ENCODE measurements around the gene THSD4.

THSD4 gene

DNA sequence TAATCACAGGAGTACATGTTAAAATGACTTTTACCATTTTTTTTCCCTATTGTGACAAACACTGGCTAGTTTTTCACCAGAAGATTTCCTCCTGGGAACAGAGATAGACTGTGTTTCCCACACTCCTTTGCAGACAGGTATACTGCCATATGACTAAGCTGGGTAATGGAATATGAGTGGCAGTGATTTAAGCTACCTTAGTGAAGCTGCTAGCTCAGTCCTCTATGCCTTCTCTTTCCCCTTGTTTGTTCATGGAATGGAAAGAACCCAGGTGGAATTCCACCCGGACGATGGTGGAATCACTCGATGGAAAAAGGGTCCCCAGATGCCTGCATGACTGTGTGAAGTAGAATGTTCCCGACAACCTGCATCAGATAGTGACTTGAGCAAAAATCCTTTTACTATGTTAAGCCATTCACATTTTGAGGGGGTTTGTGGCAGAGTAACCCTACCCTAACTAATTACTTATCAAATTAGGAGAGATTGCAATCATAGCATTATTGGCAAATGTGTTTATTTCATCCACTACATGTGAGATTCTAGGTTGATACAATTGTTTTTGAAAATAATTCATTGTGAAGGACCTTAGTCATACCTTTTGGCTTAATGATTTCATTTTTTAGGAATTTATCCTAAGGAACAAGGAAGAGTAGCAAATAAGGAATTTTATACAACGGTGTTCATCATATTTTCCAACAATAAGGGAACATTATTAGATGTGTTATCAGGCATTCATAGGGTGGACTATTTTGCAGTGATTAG, 16.5 kb downstream of the THSD4 start:
- no peak for DNase-seq (ENCODE audit: extremely low spot score)
- POLR2A ChIA-PET, result no interaction called here
- CTCF ChIA-PET, result interaction anchor here (1.2 to 2.4 kb wide), 2 partner anchors 10 to 306 kb away, joined by 3 to 7 read pairs; no protein-coding TSS in a partner anchor

GRCh38 chr15:71133747-71134472, 18.6 kb downstream of the THSD4 start:
- DNase-seq (ENCODE audit: extremely low spot score), result no peak
- ChIA-PET CTCF (interaction anchor here (0.9 kb wide), 1 partner anchor 15 kb away, joined by 3 read pairs; no protein-coding TSS in a partner anchor), POLR2A (no interaction called here)
- no peak for TF ChIP-seq CTCF (IDR thresholded peaks at IDR 0.05; ENCODE audit: control extremely low read depth, extremely low read depth, low read depth, missing control alignments)

More for the DNA sequence above, 16.5 kb downstream of the THSD4 start:
- no peak for TF ChIP-seq CTCF (IDR thresholded peaks at IDR 0.05; ENCODE audit: control extremely low read depth, extremely low read depth, low read depth, missing control alignments)

GRCh38 chr15:71136159-71136783, 21.0 kb downstream of the THSD4 start:
- no peak for DNase-seq (ENCODE audit: extremely low spot score)
- CTCF ChIA-PET, result no interaction called here
- POLR2A ChIA-PET, result no interaction called here
- TF ChIP-seq CTCF (IDR thresholded peaks at IDR 0.05; ENCODE audit: control extremely low read depth, extremely low read depth, low read depth, missing control alignments), result no peak

- no peak for TF ChIP-seq CTCF (IDR thresholded peaks at IDR 0.05; ENCODE audit: control extremely low read depth, extremely low read depth, low read depth, missing control alignments)
- POLR2A ChIA-PET, result no interaction called here
Observed at GRCh38 chr15:71136793-71137518, 21.7 kb downstream of the THSD4 start.

GRCh38 chr15:71138473-71138872, 23.2 kb downstream of the THSD4 start:
- ChIA-PET CTCF (no interaction called here), POLR2A (no interaction called here)
- no peak for DNase-seq (ENCODE audit: extremely low spot score)
- TF ChIP-seq CTCF (IDR thresholded peaks at IDR 0.05; ENCODE audit: control extremely low read depth, extremely low read depth, low read depth, missing control alignments), result no peak

More at GRCh38 chr15:71136793-71137518, 21.7 kb downstream of the THSD4 start:
- no peak for DNase-seq (ENCODE audit: extremely low spot score)
- CTCF ChIA-PET, result no interaction called here

- ChIA-PET CTCF (no interaction called here), POLR2A (no interaction called here)
- no peak for TF ChIP-seq CTCF (IDR thresholded peaks at IDR 0.05; ENCODE audit: control extremely low read depth, extremely low read depth, low read depth, missing control alignments)
- no peak for DNase-seq (ENCODE audit: extremely low spot score)
Observed at GRCh38 chr15:71139241-71139640, 24.0 kb downstream of the THSD4 start.

Measured in GM10248 (cell line).